CD4-positive, alpha-beta T cell treated with Interleukin-15 for 1 hour (primary cell): ENCODE measurements around the gene HCFC1.
A peak's percentile ranks its signal among the peaks of the same experiment; 100 is the strongest.
"Not testable (repeated sequence)": the region's sequence is repeated elsewhere in the genome, so short reads cannot be mapped to it uniquely, and the experiment has no call there.

ENCODE experiments used
- DNase-seq: peaks from one replicate; pipeline ENCODE4 v3.0.0-alpha.2; 2020

HCFC1 gene

DNA sequence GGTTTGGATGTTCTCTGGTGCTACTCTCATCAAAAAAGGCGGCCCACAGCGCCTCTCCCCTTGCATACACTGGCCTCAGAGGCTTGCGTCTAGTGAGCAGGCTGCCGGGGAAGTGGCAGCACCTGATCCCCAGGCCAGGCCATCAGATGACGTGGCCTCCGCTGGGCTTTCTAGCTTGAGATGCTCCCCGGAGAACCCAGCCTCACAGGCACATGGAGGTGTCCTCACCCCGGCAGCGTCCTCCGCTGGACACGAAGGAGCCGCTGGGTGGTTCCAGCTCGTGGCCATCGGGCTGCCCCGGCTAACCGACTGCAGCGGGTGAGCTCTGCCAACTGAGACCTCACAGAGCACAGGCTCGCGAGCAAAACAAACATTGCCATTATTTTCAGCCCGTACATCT lies 35.3 kb upstream of the HCFC1 start:
- DNase-seq, result no peak

- DNase-seq, result no peak
Observed at GRCh38 chrX:154004315-154004714, 32.7 kb upstream of the HCFC1 start.

GRCh38 chrX:154002215-154002719 lies 30.6 kb upstream of the HCFC1 start:
- DNase-seq, result peak; percentile 73

DNA sequence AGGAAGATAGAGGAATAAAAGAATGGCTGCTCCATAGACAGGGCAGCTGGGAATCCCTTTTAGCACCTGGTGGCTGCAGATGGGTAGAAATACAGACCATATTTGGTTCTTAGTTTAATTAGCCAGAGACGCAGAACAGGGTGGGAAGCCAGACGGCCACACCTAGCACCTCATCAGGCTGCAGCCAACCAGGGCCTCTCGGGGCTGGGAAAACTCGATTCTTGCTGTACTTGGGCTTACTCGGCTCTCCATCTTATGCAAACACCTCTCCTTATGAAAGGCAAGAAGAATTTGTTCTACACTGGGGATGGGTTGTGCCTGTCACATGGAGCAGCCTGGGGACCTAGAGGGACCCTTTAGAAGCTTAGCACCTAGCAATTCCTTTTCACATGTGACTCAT lies 28.4 kb upstream of the HCFC1 start:
- DNase-seq, result no peak

- no peak for DNase-seq
Observed at GRCh38 chrX:153999359-154000037, 27.9 kb upstream of the HCFC1 start.

GRCh38 chrX:153995504-153995903 lies 23.9 kb upstream of the HCFC1 start:
- no peak for DNase-seq

- not testable (repeated sequence) for DNase-seq
Observed at GRCh38 chrX:153994398-153994797, 22.8 kb upstream of the HCFC1 start.

- DNase-seq, result no peak
Observed at GRCh38 chrX:153993978-153994377, 22.4 kb upstream of the HCFC1 start.

- no peak for DNase-seq
Observed at GRCh38 chrX:153993079-153993478, 21.5 kb upstream of the HCFC1 start.

GRCh38 chrX:153992180-153992579 lies 20.6 kb upstream of the HCFC1 start:
- DNase-seq, result no peak

DNA sequence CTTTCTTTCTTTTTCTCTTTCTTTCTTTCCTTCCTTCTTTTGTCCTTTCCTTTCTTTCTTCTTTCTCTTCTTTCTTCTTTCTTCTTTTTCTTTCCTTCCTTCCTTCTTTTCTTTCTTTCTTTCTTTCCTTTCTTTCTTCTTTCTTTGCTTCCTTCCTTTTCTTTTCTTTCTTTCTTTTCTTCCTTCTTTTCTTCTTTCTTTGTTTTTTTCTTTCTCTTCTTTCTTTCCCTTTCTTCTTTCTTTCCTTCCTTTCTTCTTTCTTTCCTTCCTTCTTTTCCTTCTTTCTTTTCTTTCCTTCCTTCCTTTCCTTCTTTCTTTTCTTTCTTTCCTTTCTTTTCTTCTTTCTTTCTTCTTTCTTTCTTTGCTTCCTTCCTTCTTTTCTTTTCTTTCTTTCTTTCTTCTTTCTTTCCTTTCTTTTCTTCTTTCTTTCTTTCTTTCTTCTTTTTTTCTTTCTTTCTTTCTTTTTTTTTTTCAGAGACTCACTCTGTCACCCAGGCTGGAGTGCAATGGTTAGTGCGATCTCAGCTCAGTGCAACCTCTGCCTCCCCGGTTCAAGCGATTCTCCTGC lies 19.5 kb upstream of the HCFC1 start:
- no peak for DNase-seq

DNA sequence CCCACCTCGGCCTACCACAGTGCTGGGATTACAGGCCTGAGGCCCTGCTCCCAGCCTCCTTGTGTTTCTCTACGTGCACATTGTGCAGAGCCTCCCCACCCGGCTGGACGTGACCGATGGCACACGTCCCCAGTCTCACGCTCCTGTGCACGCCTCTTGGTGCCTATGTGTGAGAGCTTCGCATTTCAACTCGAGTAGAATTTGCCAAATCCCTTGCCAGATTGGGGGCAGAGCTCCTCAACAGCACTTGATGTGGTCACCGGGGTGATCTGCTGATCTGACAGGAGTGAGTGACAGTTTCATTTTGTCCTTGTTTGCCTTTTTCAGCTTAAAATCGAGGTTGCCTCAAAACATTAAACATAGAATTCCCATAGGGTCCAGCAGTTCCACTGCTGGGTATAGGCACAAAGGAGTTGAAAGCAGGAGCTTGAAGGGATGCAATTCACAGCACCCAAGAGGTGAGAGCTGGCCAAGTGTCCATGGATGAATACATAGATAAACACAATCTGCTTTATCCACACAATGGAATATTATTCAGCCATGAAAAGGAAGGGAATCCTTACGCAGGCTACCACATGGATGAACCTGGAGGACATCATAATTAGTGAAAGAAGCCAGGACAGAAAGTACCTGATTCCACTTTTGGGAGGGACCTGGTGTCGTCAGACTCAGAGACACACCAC lies 18.5 kb upstream of the HCFC1 start:
- DNase-seq, result no peak

DNA sequence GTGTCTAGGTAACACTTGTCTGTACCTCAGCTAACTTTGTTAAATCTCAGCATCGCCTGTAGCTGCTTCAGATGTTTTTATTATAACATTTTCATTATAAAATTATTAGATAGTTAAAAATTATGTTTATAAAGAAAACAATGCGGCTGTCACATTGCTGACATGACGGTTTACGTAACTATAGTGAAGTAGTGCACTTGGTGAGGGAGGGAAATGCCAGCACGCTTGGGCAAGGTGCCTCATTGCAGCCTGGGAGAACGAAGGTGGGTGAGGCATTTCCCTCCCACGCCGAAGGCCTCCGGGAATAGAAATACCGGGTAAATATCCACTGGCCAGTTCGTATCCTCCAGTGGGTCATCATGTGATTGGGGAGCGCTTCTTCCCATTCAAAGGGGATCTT lies 16.9 kb upstream of the HCFC1 start:
- no peak for DNase-seq

GRCh38 chrX:153984351-153985178 lies 12.9 kb upstream of the HCFC1 start:
- no peak for DNase-seq

DNA sequence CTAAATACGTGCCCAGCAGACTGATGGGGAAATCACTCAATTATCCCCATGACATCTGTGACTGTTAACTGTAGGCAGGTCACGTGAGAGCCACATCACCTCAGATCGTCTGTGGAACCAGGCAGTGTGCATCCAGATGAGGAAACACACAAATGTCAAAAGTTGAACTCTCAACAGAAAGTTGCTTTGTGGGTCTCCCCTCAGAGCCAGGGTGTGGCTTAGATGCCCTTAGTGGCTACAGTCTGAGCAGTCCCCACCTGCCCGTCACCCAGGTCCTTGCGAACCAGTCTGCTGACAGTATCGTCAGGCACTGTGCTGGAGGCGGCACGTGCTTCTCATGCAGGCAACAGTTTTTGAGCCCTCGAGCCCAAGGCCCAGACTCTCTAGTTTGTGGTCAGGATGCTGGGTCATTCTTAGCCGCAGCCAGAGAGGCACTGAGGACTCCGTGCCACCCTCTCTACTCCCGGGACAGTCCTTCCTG lies 11.7 kb upstream of the HCFC1 start:
- peak; percentile 60 for DNase-seq

DNA sequence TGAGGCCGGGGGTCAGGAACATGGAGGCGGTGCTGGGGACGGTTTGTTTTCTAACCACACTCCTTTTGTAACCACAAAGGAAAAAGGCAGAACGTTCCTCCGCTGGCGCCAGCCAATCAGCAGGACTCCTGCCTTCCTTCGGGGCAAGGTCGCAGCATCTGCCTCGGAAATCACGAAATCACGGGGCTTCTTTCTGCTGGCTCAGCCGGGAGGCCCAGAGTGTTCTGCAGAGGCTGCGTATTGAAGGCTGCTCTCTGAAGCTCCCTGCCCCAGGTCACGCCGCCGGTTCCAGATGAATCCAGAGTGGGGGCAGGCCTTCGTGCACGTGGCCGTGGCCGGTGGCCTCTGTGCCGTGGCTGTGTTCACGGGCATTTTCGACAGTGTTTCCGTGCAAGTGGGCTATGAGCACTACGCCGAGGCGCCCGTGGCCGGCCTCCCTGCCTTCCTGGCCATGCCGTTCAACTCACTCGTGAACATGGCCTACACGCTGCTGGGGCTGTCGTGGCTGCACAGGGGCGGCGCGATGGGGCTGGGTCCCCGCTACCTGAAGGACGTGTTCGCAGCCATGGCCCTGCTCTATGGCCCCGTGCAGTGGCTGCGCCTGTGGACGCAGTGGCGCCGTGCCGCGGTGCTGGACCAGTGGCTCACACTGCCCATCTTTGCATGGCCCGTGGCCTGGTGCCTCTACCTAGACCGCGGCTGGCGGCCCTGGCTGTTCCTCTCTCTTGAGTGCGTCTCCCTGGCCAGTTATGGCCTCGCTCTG lies 10.3 kb upstream of the HCFC1 start:
- DNase-seq, result peak; percentile 71

DNA sequence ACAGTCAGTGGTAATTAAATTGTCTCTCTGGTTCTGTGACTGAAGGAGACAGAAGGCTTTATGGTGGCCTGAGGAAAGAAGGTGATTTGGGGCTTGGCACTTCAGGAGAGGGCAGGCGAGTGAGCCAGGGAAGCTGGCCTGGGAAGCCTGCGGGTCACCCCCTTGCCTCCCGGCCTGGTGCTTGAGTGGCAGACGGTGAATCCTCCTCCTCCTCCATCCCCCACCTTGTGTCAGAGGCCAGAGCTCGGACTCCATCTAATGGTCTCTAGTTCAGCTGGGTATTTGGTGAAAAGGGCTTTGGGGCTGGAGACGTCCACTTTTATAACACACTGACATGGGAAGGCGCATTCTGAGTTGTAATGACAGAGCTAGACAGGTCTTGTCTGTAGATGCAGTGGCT lies 9.6 kb upstream of the HCFC1 start:
- no peak for DNase-seq

GRCh38 chrX:153980394-153980793 lies 8.8 kb upstream of the HCFC1 start:
- DNase-seq, result not testable (repeated sequence)

GRCh38 chrX:153974726-153975286 lies 3.2 kb upstream of the HCFC1 start:
- no peak for DNase-seq

DNA sequence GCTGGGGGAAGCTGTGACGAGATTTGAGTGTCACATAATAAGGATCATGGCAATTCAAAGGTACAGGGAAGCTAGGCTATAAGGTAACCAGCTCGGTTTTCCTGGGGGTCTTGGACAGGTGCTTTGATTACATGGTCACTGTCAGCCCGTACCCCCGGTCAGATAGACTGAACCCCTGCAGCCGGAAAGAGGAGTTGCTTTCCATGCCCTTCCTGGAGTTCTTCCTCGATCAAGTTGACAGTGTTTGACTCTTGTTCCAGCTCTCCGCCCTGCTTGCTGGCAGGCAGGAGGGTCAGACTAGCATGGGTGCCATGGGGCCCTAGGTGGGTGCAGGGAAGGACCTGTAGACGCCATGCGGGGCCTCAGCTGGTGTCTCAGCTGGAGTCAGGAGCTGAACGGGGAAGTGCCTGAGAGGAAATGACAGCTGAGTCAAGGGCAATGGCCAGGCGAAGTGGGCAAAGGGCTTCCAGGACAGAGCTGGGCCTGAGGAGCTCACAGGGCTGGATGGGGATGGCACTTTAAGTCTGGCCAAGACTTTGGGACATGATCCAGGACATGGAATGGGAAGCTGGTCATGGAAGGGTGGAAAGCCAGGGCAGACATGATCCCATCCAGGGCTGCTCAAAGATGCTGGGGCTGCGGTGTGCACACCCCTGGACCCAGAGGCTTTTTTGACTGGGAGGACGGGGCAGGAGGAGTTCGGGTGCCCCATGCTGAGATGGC lies 2.5 kb upstream of the HCFC1 start:
- DNase-seq, result no peak
